ACC112 (cell line): Measurements from ENCODE around the gene CGREF1.

ENCODE experiments used
- H2AFZ ChIP-seq: fragments of 200-600 bp; sonication (generic); one replicate; pipeline ENCODE4 v1.6.0; 2017; ENCODE audit warnings: antibody characterized with exemption, low read length; ENCODE audit not compliant: unreplicated experiment
- H3K27ac ChIP-seq: fragments of 200-600 bp; sonication (generic); 2 replicates; pipeline ENCODE4 v1.5.1; 2014; ENCODE audit warnings: low read depth, mild to moderate bottlenecking, antibody characterized with exemption, low read length, moderate library complexity
- H3K27me3 ChIP-seq: fragments of 200-600 bp; sonication (generic); 2 replicates; pipeline ENCODE4 v1.6.1; 2014; ENCODE audit warnings: mild to moderate bottlenecking, antibody characterized with exemption, low read length, moderate library complexity, mixed read lengths; ENCODE audit not compliant: insufficient read depth
- H3K36me3 ChIP-seq: fragments of 200-600 bp; sonication (generic); 2 replicates; pipeline ENCODE4 v1.6.1; 2016; ENCODE audit warnings: mild to moderate bottlenecking, antibody characterized with exemption, low read length, moderate library complexity, mixed read lengths; ENCODE audit not compliant: insufficient read depth
- H3K4me1 ChIP-seq: fragments of 200-600 bp; sonication (generic); one replicate; pipeline ENCODE4 v1.6.1; 2016; ENCODE audit warnings: low read length, mixed read lengths; ENCODE audit not compliant: insufficient read depth, unreplicated experiment, control insufficient read depth
- H3K4me3 ChIP-seq: fragments of 200-600 bp; sonication (generic); 2 replicates; pipeline ENCODE4 v1.5.1; 2014; ENCODE audit warnings: mild to moderate bottlenecking, low read depth, low read length
- H3K79me2 ChIP-seq: fragments of 200-600 bp; sonication (generic); one replicate; pipeline ENCODE4 v1.6.0; 2016; ENCODE audit warnings: low read length; ENCODE audit not compliant: control insufficient read depth, unreplicated experiment, insufficient read depth

The CGREF1 gene

GRCh38 chr2:27071277-27071989, 47.5 kb downstream of the CGREF1 start, which contains the start of gene OST4:
Gene OST4 (minus strand): TSS chr2:27071654.
- peaks cover 43% of the 10 kb centered on the region for H3K4me1 ChIP-seq
- H2AFZ ChIP-seq: peak within 1 kb of the TSS; percentile 95

DNA sequence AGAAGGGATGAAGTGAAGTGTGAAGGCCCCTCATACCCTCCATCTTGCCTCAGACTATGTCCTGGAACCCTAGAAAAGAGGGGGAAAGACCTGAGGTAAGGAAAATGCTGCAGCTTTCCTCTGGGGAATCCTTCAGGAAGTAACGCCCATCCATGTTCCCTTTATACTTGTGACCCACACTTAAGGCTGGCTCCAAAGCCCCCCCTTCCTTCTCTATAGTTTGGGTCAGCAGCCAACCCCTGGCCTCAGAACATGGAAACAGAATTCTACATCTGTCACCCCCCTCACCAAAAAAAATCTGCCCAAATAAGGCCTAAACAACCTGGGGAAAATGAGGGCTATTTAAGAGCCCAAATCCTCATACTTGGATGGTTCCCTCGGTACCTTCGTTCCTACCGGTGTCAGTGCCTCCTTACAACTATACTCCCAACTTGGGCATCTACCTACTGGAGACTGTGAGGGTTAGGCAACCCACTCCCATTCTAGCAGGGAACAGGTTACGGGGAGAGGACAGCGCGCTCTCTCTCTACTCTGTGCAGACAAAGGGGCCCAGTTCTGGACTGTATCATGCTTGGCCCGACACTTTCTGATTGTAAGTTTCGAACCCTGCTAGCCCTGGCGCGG, 48.2 kb downstream of the CGREF1 start:
- Histone ChIP-seq H2AFZ (peak overlapping the region; percentile 95), H3K79me2 (peaks cover 39% of the 10 kb centered on the region), H3K4me3 (peak overlapping the region; percentile 100), H3K36me3 (peaks cover 27% of the 10 kb centered on the region; the same call in 1 of the 2 replicates), H3K27ac (peak overlapping the region; percentile 68), H3K27me3 (no peaks in the 10 kb centered on the region), H3K4me1 (peaks cover 43% of the 10 kb centered on the region)

More at GRCh38 chr2:27071277-27071989, 47.5 kb downstream of the CGREF1 start, which contains the start of gene OST4:
- H3K27ac ChIP-seq: peak within 1 kb of the TSS; percentile 68
- H3K36me3 ChIP-seq: peaks cover 25% of the 10 kb centered on the region; the same call in 1 of the 2 replicates
- H3K27me3 ChIP-seq: no peaks in the 10 kb centered on the region
- H3K79me2 ChIP-seq: peaks cover 39% of the 10 kb centered on the region
- H3K4me3 ChIP-seq: peak within 1 kb of the TSS; percentile 100

GRCh38 chr2:27069961-27070618, 48.8 kb downstream of the CGREF1 start:
- peaks cover 29% of the 10 kb centered on the region; the same call in 1 of the 2 replicates for H3K36me3 ChIP-seq
- no peak overlapping the region for H2AFZ ChIP-seq
- no peak overlapping the region for H3K27ac ChIP-seq
- peaks cover 39% of the 10 kb centered on the region for H3K79me2 ChIP-seq
- peaks cover 41% of the 10 kb centered on the region for H3K4me1 ChIP-seq
- H3K4me3 ChIP-seq: peak overlapping the region; percentile 100
- no peaks in the 10 kb centered on the region for H3K27me3 ChIP-seq

- H3K36me3 ChIP-seq: peaks cover 29% of the 10 kb centered on the region; the same call in 1 of the 2 replicates
- peaks cover 39% of the 10 kb centered on the region for H3K79me2 ChIP-seq
- no peak overlapping the region for H3K27ac ChIP-seq
- no peaks in the 10 kb centered on the region for H3K27me3 ChIP-seq
- peaks cover 35% of the 10 kb centered on the region for H3K4me1 ChIP-seq
- H3K4me3 ChIP-seq: peak overlapping the region; percentile 100
- no peak overlapping the region for H2AFZ ChIP-seq
These were observed 49.5 kb downstream of the CGREF1 start for GRCh38 chr2:27069436-27069835.

DNA sequence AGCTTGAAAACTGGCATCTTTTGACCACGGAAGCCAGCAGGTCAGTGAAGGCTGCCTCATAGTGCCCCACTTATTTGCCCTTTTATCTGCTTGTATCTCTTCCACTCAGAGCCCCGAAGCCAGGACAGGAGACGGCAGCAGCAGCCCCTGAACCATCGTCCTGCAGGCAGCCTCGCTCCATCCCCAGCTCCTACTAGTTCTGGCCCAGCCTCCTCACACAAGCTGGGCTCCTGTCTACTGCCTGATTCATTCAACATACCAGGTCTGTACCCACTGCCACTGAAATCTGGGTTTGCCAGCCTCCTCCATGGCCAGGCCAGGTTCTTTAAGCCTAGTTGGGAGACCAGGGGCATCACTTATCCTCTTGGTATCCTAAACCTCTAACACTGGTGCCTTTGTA, 51.5 kb downstream of the CGREF1 start:
- H3K79me2 ChIP-seq: peaks cover 39% of the 10 kb centered on the region
- no peak overlapping the region for H2AFZ ChIP-seq
- H3K27ac ChIP-seq: no peak overlapping the region
- H3K36me3 ChIP-seq: peaks cover 29% of the 10 kb centered on the region; the same call in 1 of the 2 replicates
- no peaks in the 10 kb centered on the region for H3K27me3 ChIP-seq
- H3K4me3 ChIP-seq: no peak overlapping the region
- H3K4me1 ChIP-seq: peaks cover 27% of the 10 kb centered on the region

- Histone ChIP-seq H3K36me3 (peaks cover 29% of the 10 kb centered on the region; the same call in 1 of the 2 replicates), H3K4me1 (peaks cover 22% of the 10 kb centered on the region), H3K27me3 (no peaks in the 10 kb centered on the region), H2AFZ (no peak overlapping the region), H3K4me3 (no peak overlapping the region), H3K27ac (no peak overlapping the region), H3K79me2 (peaks cover 27% of the 10 kb centered on the region)
These were observed 53.8 kb downstream of the CGREF1 start for GRCh38 chr2:27065128-27065527.

- H3K4me1 ChIP-seq: peaks cover 7% of the 10 kb centered on the region
- H3K79me2 ChIP-seq: no peaks in the 10 kb centered on the region
- no peak overlapping the region for H3K27ac ChIP-seq
- H3K27me3 ChIP-seq: no peaks in the 10 kb centered on the region
- H2AFZ ChIP-seq: no peak overlapping the region
- no peaks in the 10 kb centered on the region for H3K36me3 ChIP-seq
- no peak overlapping the region for H3K4me3 ChIP-seq
These were observed 58.6 kb downstream of the CGREF1 start for GRCh38 chr2:27060323-27060722.

DNA sequence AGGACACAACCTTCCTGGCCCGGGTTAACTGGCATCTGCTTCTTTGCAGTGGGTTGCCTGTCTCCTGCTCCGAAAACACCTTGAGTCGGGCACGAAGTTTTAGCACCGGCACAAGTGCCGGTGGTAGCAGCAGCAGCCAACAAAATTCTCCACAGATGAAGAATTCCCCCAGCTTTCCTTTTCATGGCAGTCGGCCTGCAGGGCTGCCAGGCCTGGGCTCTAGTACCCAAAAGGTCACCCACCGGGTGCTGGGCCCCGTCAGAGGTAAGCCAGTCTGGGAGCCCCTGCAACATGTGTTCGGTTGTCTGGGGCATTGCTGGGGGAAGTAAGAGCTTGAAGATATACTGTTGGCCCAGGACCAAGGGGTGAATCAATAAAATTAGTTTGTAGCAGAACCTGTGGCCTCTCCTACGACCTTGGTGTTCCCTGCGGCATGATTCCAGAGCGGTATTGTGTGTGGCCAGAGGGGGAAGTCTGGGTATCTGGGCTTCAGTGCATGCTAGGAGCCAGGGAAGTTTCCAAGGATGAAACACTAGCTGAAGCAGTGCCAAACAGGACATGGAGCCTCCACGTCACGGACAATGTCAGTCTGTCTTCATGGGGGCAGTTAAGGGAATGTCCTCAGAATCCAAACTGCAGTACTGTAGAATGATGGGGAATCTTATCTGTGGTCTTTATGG, 59.6 kb downstream of the CGREF1 start:
- H3K4me1 ChIP-seq: peaks cover 7% of the 10 kb centered on the region
- H2AFZ ChIP-seq: no peak overlapping the region
- no peak overlapping the region for H3K4me3 ChIP-seq
- no peaks in the 10 kb centered on the region for H3K79me2 ChIP-seq
- H3K27ac ChIP-seq: no peak overlapping the region
- no peaks in the 10 kb centered on the region for H3K27me3 ChIP-seq
- H3K36me3 ChIP-seq: no peaks in the 10 kb centered on the region

DNA sequence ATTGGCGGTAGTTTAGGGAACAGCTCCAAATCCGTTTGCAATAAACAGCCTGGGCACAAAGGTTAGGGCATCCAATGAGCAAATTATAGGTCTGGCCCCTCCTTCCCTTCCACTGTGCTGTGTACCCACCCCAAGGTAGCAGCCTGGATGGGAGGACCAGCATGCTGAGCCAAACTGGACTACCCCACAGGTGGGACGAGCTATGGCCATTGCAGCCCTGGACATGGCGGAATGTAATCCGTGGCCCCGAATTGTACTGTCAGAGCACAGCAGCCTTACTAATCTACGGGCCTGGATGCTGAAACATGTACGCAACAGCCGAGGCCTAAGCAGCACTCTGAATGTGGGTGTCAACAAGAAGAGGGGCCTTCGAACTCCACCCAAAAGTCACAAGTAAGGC, 60.7 kb downstream of the CGREF1 start:
- Histone ChIP-seq H3K27ac (no peak overlapping the region), H3K4me1 (no peaks in the 10 kb centered on the region), H3K79me2 (no peaks in the 10 kb centered on the region), H3K27me3 (no peaks in the 10 kb centered on the region), H3K4me3 (no peak overlapping the region), H2AFZ (no peak overlapping the region), H3K36me3 (no peaks in the 10 kb centered on the region)

- H3K4me1 ChIP-seq: peaks cover 4% of the 10 kb centered on the region
These were observed 61.7 kb downstream of the CGREF1 start for GRCh38 chr2:27057184-27057583.

More at GRCh38 chr2:27057184-27057583, 61.7 kb downstream of the CGREF1 start:
- Histone ChIP-seq H3K27me3 (no peaks in the 10 kb centered on the region), H2AFZ (no peak overlapping the region), H3K36me3 (no peaks in the 10 kb centered on the region), H3K4me3 (no peak overlapping the region), H3K79me2 (no peaks in the 10 kb centered on the region), H3K27ac (no peak overlapping the region)
